ENCODE measurements around the gene COASY. TPM values are rescaled to one million over a fixed set of nuclear protein-coding genes. Genes with fewer than 3 reads are reported as not detected.

Gene COASY
- total RNA-seq, 1 experiment from 2014 or later = 131 TPM

DNA sequence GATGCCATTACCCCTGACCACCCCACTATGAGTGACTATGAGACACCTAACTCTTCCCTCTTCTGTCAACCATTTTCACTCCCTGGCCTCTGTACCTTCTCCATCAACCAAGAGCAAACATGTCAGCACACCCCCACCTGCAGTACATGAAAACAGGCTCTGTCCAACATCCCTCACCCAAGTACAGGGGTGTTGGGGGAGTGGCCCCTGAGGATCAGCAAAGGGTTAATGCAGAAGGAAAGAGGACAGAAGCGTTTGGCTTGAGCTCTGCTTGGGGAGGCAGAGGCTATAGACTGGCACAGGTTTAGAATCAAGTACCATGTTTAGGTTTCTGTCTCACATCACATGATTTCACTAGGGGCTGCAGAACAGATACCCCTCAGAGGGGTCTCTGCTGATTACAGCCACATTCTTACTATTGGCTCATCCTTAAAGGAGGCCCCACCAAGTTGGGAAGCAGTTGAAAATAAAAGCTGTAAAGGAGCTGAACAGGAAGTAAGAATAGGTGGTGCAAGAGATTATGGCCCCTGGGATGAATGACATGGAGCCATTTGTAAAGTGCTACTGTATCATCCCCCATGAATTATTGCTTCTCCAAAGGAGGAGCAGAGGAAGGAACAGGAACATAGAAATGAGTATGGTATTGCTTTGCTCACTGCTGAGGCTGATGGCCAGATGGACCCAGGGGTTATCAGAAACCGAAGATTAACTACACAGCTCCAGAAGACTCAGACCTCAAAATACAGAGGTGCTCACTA lies 18.0 kb downstream of the COASY start (continued):
- TF ChIP-seq, protein P1, sequence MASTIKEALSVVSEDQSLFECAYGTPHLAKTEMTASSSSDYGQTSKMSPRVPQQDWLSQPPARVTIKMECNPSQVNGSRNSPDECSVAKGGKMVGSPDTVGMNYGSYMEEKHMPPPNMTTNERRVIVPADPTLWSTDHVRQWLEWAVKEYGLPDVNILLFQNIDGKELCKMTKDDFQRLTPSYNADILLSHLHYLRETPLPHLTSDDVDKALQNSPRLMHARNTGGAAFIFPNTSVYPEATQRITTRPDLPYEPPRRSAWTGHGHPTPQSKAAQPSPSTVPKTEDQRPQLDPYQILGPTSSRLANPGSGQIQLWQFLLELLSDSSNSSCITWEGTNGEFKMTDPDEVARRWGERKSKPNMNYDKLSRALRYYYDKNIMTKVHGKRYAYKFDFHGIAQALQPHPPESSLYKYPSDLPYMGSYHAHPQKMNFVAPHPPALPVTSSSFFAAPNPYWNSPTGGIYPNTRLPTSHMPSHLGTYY (CRISPR knock-in tag; IDR thresholded peaks at IDR 0.05) = no peak
- TF ChIP-seq, protein P2, sequence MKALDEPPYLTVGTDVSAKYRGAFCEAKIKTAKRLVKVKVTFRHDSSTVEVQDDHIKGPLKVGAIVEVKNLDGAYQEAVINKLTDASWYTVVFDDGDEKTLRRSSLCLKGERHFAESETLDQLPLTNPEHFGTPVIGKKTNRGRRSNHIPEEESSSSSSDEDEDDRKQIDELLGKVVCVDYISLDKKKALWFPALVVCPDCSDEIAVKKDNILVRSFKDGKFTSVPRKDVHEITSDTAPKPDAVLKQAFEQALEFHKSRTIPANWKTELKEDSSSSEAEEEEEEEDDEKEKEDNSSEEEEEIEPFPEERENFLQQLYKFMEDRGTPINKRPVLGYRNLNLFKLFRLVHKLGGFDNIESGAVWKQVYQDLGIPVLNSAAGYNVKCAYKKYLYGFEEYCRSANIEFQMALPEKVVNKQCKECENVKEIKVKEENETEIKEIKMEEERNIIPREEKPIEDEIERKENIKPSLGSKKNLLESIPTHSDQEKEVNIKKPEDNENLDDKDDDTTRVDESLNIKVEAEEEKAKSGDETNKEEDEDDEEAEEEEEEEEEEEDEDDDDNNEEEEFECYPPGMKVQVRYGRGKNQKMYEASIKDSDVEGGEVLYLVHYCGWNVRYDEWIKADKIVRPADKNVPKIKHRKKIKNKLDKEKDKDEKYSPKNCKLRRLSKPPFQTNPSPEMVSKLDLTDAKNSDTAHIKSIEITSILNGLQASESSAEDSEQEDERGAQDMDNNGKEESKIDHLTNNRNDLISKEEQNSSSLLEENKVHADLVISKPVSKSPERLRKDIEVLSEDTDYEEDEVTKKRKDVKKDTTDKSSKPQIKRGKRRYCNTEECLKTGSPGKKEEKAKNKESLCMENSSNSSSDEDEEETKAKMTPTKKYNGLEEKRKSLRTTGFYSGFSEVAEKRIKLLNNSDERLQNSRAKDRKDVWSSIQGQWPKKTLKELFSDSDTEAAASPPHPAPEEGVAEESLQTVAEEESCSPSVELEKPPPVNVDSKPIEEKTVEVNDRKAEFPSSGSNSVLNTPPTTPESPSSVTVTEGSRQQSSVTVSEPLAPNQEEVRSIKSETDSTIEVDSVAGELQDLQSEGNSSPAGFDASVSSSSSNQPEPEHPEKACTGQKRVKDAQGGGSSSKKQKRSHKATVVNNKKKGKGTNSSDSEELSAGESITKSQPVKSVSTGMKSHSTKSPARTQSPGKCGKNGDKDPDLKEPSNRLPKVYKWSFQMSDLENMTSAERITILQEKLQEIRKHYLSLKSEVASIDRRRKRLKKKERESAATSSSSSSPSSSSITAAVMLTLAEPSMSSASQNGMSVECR (CRISPR knock-in tag; IDR thresholded peaks at IDR 0.05; ENCODE audit: borderline replicate concordance) = no peak
- TF ChIP-seq SMAD4 (CRISPR knock-in tag; IDR thresholded peaks at IDR 0.05) = no peak

DNA sequence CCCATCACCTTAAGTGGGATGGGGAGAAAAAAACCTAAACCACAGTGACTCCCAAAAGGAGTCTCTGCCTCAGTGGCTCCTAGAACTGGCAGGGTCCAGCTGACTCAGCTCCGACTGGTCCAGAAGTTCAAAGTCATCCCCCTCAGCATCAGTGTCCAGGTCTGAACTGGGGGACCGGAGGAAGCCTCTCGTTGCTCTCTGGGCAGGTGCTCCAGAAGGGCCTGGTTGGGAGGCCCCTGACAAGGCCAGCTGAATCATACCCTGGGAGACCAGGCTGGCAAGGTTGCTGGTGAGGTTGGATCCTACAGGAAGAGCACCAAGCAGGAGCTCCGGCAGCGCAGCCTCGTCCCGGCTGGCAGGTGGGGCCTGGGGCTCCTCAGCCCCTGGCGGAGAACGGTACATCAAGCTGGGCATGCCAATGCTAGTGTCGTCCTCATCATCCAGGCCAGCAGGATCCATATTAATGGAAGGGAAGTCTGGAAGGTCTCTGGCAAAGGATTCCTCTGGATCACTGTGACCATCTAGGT lies 19.9 kb downstream of the COASY start:
- peaks cover 44% of the 10 kb centered on the region for H3K36me3 Mint-ChIP-seq
- H3K27me3 Mint-ChIP-seq (ENCODE audit: low read depth) = no peaks in the 10 kb centered on the region
- no peaks in the 10 kb centered on the region for H3K9me3 Mint-ChIP-seq
- DNase-seq (ENCODE audit: low spot score) = no peak
- H3K4me1 Mint-ChIP-seq = peaks cover 7% of the 10 kb centered on the region
- no peak for TF ChIP-seq ZNF416 (CRISPR knock-in tag; IDR thresholded peaks at IDR 0.05)
- no peak for TF ChIP-seq ZNF121 (CRISPR knock-in tag; IDR thresholded peaks at IDR 0.05)
- no peak for TF ChIP-seq ETV6 (CRISPR knock-in tag; IDR thresholded peaks at IDR 0.05)
- no peak for TF ChIP-seq NFATC4 (CRISPR knock-in tag; IDR thresholded peaks at IDR 0.05)
- TF ChIP-seq ZNF219 (CRISPR knock-in tag; IDR thresholded peaks at IDR 0.05; ENCODE audit: borderline replicate concordance) = no peak
- TF ChIP-seq, protein P3, sequence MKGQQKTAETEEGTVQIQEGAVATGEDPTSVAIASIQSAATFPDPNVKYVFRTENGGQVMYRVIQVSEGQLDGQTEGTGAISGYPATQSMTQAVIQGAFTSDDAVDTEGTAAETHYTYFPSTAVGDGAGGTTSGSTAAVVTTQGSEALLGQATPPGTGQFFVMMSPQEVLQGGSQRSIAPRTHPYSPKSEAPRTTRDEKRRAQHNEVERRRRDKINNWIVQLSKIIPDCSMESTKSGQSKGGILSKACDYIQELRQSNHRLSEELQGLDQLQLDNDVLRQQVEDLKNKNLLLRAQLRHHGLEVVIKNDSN (CRISPR knock-in tag; IDR thresholded peaks at IDR 0.05) = no peak
- TF ChIP-seq, protein P4, sequence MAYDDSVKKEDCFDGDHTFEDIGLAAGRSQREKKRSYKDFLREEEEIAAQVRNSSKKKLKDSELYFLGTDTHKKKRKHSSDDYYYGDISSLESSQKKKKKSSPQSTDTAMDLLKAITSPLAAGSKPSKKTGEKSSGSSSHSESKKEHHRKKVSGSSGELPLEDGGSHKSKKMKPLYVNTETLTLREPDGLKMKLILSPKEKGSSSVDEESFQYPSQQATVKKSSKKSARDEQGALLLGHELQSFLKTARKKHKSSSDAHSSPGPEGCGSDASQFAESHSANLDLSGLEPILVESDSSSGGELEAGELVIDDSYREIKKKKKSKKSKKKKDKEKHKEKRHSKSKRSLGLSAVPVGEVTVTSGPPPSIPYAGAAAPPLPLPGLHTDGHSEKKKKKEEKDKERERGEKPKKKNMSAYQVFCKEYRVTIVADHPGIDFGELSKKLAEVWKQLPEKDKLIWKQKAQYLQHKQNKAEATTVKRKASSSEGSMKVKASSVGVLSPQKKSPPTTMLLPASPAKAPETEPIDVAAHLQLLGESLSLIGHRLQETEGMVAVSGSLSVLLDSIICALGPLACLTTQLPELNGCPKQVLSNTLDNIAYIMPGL (CRISPR knock-in tag; IDR thresholded peaks at IDR 0.05) = no peak
- TF ChIP-seq, protein P5, sequence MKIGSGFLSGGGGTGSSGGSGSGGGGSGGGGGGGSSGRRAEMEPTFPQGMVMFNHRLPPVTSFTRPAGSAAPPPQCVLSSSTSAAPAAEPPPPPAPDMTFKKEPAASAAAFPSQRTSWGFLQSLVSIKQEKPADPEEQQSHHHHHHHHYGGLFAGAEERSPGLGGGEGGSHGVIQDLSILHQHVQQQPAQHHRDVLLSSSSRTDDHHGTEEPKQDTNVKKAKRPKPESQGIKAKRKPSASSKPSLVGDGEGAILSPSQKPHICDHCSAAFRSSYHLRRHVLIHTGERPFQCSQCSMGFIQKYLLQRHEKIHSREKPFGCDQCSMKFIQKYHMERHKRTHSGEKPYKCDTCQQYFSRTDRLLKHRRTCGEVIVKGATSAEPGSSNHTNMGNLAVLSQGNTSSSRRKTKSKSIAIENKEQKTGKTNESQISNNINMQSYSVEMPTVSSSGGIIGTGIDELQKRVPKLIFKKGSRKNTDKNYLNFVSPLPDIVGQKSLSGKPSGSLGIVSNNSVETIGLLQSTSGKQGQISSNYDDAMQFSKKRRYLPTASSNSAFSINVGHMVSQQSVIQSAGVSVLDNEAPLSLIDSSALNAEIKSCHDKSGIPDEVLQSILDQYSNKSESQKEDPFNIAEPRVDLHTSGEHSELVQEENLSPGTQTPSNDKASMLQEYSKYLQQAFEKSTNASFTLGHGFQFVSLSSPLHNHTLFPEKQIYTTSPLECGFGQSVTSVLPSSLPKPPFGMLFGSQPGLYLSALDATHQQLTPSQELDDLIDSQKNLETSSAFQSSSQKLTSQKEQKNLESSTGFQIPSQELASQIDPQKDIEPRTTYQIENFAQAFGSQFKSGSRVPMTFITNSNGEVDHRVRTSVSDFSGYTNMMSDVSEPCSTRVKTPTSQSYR (CRISPR knock-in tag; IDR thresholded peaks at IDR 0.05) = no peak
- TF ChIP-seq FOXK1 (CRISPR knock-in tag; IDR thresholded peaks at IDR 0.05) = no peak
- TF ChIP-seq ZNF671 (CRISPR knock-in tag; IDR thresholded peaks at IDR 0.05) = no peak
- TF ChIP-seq JAZF1 (CRISPR knock-in tag; IDR thresholded peaks at IDR 0.05) = no peak
- TF ChIP-seq IRF2 (CRISPR knock-in tag; IDR thresholded peaks at IDR 0.05; ENCODE audit: borderline replicate concordance, low read depth) = no peak
- no peak for TF ChIP-seq ZBTB21 (CRISPR knock-in tag; IDR thresholded peaks at IDR 0.05; ENCODE audit: borderline replicate concordance)
- TF ChIP-seq, protein P6, sequence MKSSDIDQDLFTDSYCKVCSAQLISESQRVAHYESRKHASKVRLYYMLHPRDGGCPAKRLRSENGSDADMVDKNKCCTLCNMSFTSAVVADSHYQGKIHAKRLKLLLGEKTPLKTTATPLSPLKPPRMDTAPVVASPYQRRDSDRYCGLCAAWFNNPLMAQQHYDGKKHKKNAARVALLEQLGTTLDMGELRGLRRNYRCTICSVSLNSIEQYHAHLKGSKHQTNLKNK (CRISPR knock-in tag; IDR thresholded peaks at IDR 0.05) = no peak
- TF ChIP-seq NFE2L1 (CRISPR knock-in tag; IDR thresholded peaks at IDR 0.05) = no peak
- TF ChIP-seq, protein P1 (CRISPR knock-in tag; IDR thresholded peaks at IDR 0.05) = no peak
- no peak for TF ChIP-seq FOXJ3 (CRISPR knock-in tag; IDR thresholded peaks at IDR 0.05; ENCODE audit: borderline replicate concordance)
- no peak for TF ChIP-seq PRRX2 (CRISPR knock-in tag; IDR thresholded peaks at IDR 0.05)
- no peak for ATAC-seq
- H3K4me3 Mint-ChIP-seq = no peak overlapping the region
- POLR2A ChIA-PET = no interaction called here
- no peak overlapping the region for H3K27ac Mint-ChIP-seq
- CTCF ChIA-PET = no interaction called here

Measured in WTC11 (cell line).